Adrenal gland (tissue), 12 donors: ENCODE results near the gene CFD. TPM values are rescaled to one million over a fixed set of nuclear protein-coding genes. Genes with fewer than 3 reads are reported as not detected.
A peak's percentile ranks its signal among the peaks of the same experiment; 100 is the strongest.

Experiments used
- DNase-seq, 7 donors: peaks; one replicate each; pipeline ENCODE4 v3.0.0-alpha.2; 2019 to 2020
- H3K27ac ChIP-seq, 5 donors: fragments of 200-600 bp; sonication (generic) in 4 of 5; 1 replicate in 3 of 5; 2 replicates in 2 of 5; pipeline versions ENCODE4 v1.5.1 to v1.8.0; 2016 to 2020; ENCODE audit warnings: mild to moderate bottlenecking in 1 of 5
- H3K27me3 ChIP-seq: fragments of 200-600 bp; 2 replicates; pipeline ENCODE4 v1.8.0; 2021
- H3K36me3 ChIP-seq, 2 donors: fragments of 200-600 bp; replicated peaks in 1 of 2; 1 replicate in 1 of 2; 2 replicates in 1 of 2; pipeline versions ENCODE4 v1.5.1 to v1.8.0; 2018 to 2022
- H3K4me1 ChIP-seq, 2 donors: fragments of 200-600 bp; replicated peaks in 1 of 2; 1 replicate in 1 of 2; 2 replicates in 1 of 2; pipeline versions ENCODE4 v1.5.1 to v1.8.0; 2018 to 2021
- H3K4me3 ChIP-seq, 4 donors: fragments of 200-600 bp; sonication (generic) in 3 of 4; one replicate each; pipeline ENCODE4 v1.5.1; 2016 to 2018
- H3K9me3 ChIP-seq, 3 donors: fragments of 200-600 bp; sonication (generic) in 1 of 3; replicated peaks in 1 of 3; 1 replicate in 2 of 3; 2 replicates in 1 of 3; pipeline versions ENCODE4 v1.5.1 to v1.8.0; 2016 to 2021
- POLR2A ChIP-seq, 2 donors: fragments of 450-650 bp; IDR thresholded peaks; one replicate each; pipeline ENCODE4 v1.6.1; 2017; ENCODE audit warnings: antibody characterized with exemption in 2 of 2, mild to moderate bottlenecking in 2 of 2, moderate library complexity in 1 of 2
- WGBS, 4 donors: extraction: QIAGEN DNeasy Blood & Tissue Kit in 2 of 4; methylation state at CpG; one replicate each; pipeline versions ENCODE4 v1.1.5 to v1.1.7; 2013 to 2017; 5-methylcytosine and 5-hydroxymethylcytosine counted together
- intact Hi-C, 2 donors: fragments of 100-400 bp; cut with DNase I; formaldehyde crosslinking; loops; one replicate each; pipeline versions ENCODE4 v1.14.1 to v1.15.0; 2022 to 2023
- polyA plus RNA-seq, 3 donors: library from polyadenylated mRNA; stranded (reverse); fragments of 200-250 nt in 2 of 3; fragments of 350-450 nt in 1 of 3; fragmentation: Illumina TruSeq in 1 of 3; extraction: RNeasy Lipid Tissue Mini Kit (QIAGEN cat#74804) in 1 of 3; gene quantifications; one replicate each; pipeline ENCODE4 v1.2.3, GENCODE V29; 2013 to 2014
- total RNA-seq, 9 donors: library from RNA; depleted of rRNA in 4 of 9; stranded (reverse); fragments of >200 nt in 4 of 9; fragments of 120-200 nt in 1 of 9; fragmentation: NEBNext Ultra II Directional in 1 of 9; extraction: Animal tissue kit (Norgen Biotek cat#: 25700) in 1 of 9; gene quantifications; one replicate each; pipeline versions ENCODE4 v1.1.0 to v1.2.4, GENCODE V29; 2013 to 2023
- TF ChIP-seq, protein P1 (sequence below), 6 experiments: fragments of 450-650 bp in 4 of 6; fragments of 200-600 bp in 2 of 6; sonication (generic) in 1 of 6; IDR thresholded peaks; 1 replicate in 5 of 6; 2 replicates in 1 of 6; pipeline versions ENCODE4 v1.5.1 to v1.8.0; 2016 to 2021; ENCODE audit warnings: antibody characterized with exemption in 6 of 6, mild to moderate bottlenecking in 2 of 6, moderate library complexity in 1 of 6
- donor health status: healthy with polysubstance abuse.
- donor health status: Bipolar disorder and iron deficiency.
- donor health status: DM: yes; HTN: yes; CAD: no.
- donor health status: DM: no; HTN: no; CAD: no.
- donor health status: DM: no; HTN: no; CAD: no.
- donor health status: DM: yes; HTN: yes; CAD: no.

Gene CFD
- total and polyA plus RNA-seq, 12 donors, result 0.92 to 466 (median 55.1) TPM

DNA sequence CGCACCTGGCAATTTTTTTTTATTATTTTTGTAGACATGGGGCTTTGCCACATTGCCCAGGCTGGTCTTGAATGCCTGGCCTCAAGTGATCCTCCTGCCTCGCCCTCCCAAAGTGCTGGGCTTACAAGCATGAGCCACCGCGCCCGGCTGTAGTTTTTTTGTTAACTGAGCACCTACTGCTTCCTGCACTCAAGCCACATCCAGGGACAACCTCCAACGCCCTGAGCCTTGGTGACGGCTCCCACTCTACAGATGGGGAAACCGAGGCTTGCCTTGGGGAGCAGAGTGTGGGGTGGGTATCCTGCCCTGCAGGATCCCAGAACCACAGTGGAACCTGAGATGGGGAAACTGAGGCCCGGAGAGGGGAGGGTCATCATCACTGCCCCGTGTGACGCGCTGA, 4.3 kb upstream of the CFD start:
- Histone ChIP-seq H3K4me1 (peaks cover 0 to 9% of the 10 kb centered on the region in 2 donors), H3K27ac (no peak overlapping the region)
- WGBS, 4 donors, result 84 to 89% (median 87%) methylated on average over 5 to 12 of the region's 12 CpGs

DNA sequence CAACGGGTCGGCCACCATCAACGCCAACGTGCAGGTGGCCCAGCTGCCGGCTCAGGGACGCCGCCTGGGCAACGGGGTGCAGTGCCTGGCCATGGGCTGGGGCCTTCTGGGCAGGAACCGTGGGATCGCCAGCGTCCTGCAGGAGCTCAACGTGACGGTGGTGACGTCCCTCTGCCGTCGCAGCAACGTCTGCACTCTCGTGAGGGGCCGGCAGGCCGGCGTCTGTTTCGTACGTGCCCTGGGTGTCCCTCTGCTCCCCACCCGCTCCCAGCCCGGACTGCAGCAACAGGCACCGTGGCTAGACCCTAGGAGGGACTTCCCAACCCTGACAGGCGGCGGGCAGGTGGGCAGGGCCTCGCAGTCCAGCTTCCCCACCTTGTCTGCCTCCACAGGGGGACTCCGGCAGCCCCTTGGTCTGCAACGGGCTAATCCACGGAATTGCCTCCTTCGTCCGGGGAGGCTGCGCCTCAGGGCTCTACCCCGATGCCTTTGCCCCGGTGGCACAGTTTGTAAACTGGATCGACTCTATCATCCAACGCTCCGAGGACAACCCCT, 3.8 kb upstream of the CFD start:
- peaks cover 17% of the 10 kb centered on the region for H3K27me3 ChIP-seq
- H3K9me3 ChIP-seq, result no peaks in the 10 kb centered on the region
- TF ChIP-seq, protein P1, sequence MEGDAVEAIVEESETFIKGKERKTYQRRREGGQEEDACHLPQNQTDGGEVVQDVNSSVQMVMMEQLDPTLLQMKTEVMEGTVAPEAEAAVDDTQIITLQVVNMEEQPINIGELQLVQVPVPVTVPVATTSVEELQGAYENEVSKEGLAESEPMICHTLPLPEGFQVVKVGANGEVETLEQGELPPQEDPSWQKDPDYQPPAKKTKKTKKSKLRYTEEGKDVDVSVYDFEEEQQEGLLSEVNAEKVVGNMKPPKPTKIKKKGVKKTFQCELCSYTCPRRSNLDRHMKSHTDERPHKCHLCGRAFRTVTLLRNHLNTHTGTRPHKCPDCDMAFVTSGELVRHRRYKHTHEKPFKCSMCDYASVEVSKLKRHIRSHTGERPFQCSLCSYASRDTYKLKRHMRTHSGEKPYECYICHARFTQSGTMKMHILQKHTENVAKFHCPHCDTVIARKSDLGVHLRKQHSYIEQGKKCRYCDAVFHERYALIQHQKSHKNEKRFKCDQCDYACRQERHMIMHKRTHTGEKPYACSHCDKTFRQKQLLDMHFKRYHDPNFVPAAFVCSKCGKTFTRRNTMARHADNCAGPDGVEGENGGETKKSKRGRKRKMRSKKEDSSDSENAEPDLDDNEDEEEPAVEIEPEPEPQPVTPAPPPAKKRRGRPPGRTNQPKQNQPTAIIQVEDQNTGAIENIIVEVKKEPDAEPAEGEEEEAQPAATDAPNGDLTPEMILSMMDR (IDR thresholded peaks at IDR 0.05), result no peak
- no peak for TF ChIP-seq POLR2A (IDR thresholded peaks at IDR 0.05)
- intact Hi-C loops, result loop anchor here in 1 of 2 donors (10.0 kb wide), 1 partner anchor 81 kb away; no protein-coding TSS in a partner anchor
- H3K36me3 ChIP-seq, result no peaks in the 10 kb centered on the region
- WGBS, 4 donors, result 69 to 75% (median 71%) methylated on average over 10 to 40 of the region's 40 CpGs
- H3K4me1 ChIP-seq, result peaks cover 0 to 6% of the 10 kb centered on the region in 2 donors
- no peak overlapping the region for H3K4me3 ChIP-seq
- DNase-seq, result no peak
- H3K27ac ChIP-seq, result no peak overlapping the region

More for the DNA sequence above, 4.3 kb upstream of the CFD start:
- peaks cover 14% of the 10 kb centered on the region for H3K27me3 ChIP-seq
- intact Hi-C loops, result loop anchor here in 1 of 2 donors (10.0 kb wide), 1 partner anchor 80 kb away; no protein-coding TSS in a partner anchor
- no peaks in the 10 kb centered on the region for H3K36me3 ChIP-seq
- no peak for DNase-seq
- TF ChIP-seq, protein P1 (IDR thresholded peaks at IDR 0.05), result no peak
- TF ChIP-seq POLR2A (IDR thresholded peaks at IDR 0.05), result no peak
- no peaks in the 10 kb centered on the region for H3K9me3 ChIP-seq
- no peak overlapping the region for H3K4me3 ChIP-seq

DNA sequence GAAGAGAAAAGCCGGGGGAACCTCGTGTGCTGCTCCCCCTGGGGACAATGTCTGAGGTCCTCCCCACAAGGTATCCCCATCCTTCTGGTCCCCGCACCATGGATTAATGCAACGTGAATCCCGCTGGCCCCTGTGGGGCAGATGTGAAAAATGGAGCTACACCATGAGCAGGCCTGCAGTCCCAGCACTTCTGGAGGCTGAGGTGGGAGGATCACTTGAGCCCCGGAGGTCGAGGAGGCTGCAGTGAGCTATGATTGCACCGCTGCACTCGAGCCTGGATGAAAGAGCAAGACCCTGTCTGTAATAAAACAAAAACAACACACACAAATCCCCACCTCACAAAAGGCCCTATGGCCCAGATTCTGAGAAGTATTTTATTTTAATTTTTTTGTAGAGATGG, 1.2 kb upstream of the CFD start:
- intact Hi-C loops, result loop anchor here in 1 of 2 donors (10.0 kb wide), 1 partner anchor 83 kb away; no protein-coding TSS in a partner anchor
- Histone ChIP-seq H3K4me3 (no peak overlapping the region), H3K27ac (no peak overlapping the region), H3K27me3 (peaks cover 10% of the 10 kb centered on the region), H3K4me1 (peaks cover 5 to 6% of the 10 kb centered on the region in 2 donors), H3K36me3 (no peaks in the 10 kb centered on the region), H3K9me3 (no peaks in the 10 kb centered on the region)
- TF ChIP-seq POLR2A (IDR thresholded peaks at IDR 0.05), result no peak
- TF ChIP-seq, protein P1 (IDR thresholded peaks at IDR 0.05), result no peak
- no peak for DNase-seq
- 78 to 83% (median 79%) methylated on average over 9 of the region's 9 CpGs for WGBS, 4 donors

DNA sequence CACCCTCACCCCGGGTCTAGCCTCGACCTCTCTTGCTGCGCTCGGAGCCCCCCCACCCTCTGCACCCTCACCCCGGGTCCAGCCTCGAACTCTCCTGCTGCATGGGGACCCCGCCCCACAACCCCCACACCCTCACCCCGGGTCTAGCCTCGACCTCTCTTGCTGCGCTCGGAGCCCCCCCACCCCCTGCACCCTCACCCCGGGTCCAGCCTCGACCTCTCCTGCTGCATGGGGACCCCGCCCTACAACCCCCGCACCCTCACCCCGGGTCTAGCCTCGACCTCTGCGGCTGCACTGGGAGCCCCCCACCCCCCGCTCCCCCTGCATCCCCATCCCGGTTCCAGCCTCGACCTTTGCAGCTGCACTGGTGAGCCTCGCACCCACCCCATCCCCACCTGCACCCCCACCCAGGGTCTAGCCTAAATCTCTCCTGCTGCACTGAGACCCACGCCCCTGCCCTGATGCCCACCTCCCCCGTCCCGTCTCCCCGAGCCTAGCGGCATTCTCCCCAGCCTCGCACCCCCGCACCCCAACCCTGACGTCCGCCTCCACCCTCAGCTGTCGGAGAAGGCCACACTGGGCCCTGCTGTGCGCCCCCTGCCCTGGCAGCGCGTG, 1.8 kb downstream of the CFD start:
- Histone ChIP-seq H3K9me3 (no peaks in the 10 kb centered on the region), H3K27me3 (peaks cover 9% of the 10 kb centered on the region), H3K36me3 (no peaks in the 10 kb centered on the region), H3K4me1 (peaks cover 6 to 9% of the 10 kb centered on the region in 2 donors), H3K27ac (no peak overlapping the region), H3K4me3 (no peak overlapping the region)
- intact Hi-C loops, result loop anchor here in 1 of 2 donors (5.0 kb wide), 1 partner anchor 56 kb away; the partner anchor contains the start of gene KISS1R
- TF ChIP-seq, protein P1 (IDR thresholded peaks at IDR 0.05), result no peak
- no peak for TF ChIP-seq POLR2A (IDR thresholded peaks at IDR 0.05)
- peak in 1 of 7 donors; percentile 29 for DNase-seq
- WGBS, 4 donors, result 51 to 59% (median 57%) methylated on average over 10 to 32 of the region's 35 CpGs; no CpG with 5 or more reads in 1 of the 4 donors
